Measurements from ENCODE around the gene MAGIX.
A peak's percentile ranks its signal among the peaks of the same experiment; 100 is the strongest.

DNA sequence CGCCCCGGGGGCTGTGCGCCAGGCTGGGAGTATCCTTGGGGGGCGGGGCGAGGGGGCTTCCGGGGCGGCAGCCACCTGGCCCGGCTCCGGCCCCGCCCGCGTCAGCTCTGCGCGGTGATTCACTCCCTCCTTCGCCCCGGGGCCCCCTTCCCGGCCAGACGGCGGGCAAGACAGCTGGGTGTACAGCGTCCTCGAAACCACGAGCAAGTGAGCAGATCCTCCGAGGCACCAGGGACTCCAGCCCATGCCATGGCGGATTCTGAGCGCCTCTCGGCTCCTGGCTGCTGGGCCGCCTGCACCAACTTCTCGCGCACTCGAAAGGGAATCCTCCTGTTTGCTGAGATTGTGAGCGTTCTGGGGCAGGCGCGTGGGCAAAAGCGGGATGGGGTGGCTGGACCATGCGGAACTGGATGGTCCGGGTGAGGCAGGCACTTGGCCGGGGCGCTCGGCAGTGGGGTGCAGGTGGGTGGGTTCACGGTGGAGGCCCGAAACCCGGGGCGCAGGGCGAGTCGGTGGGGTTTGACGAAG lies 9.3 kb downstream of the MAGIX start, which contains the start of gene PLP2:
- TF ChIP-seq EP300 (IDR thresholded peaks at IDR 0.05) (no peak), POLR2AphosphoS5 (IDR thresholded peaks at IDR 0.05) (peak; percentile 83)

All from gastroesophageal sphincter (tissue), 2 donors.